Esophagus squamous epithelium (tissue), 4 donors: ENCODE measurements around the gene LRP1.

Experiments
- POLR2A ChIP-seq, 4 donors: fragments of 450-650 bp; IDR thresholded peaks; one replicate each; pipeline ENCODE4 v1.6.1; 2017; ENCODE audit warnings: antibody characterized with exemption in 4 of 4, mild to moderate bottlenecking in 4 of 4, moderate library complexity in 3 of 4
- TF ChIP-seq, protein P1 (sequence below), 6 experiments: fragments of 450-650 bp in 4 of 6; fragments of 200-600 bp in 2 of 6; sonication (generic) in 2 of 6; IDR thresholded peaks; one replicate each; pipeline ENCODE4 v1.5.1; 2016 to 2019; ENCODE audit warnings: antibody characterized with exemption in 6 of 6, mild to moderate bottlenecking in 4 of 6, moderate library complexity in 4 of 6

DNA sequence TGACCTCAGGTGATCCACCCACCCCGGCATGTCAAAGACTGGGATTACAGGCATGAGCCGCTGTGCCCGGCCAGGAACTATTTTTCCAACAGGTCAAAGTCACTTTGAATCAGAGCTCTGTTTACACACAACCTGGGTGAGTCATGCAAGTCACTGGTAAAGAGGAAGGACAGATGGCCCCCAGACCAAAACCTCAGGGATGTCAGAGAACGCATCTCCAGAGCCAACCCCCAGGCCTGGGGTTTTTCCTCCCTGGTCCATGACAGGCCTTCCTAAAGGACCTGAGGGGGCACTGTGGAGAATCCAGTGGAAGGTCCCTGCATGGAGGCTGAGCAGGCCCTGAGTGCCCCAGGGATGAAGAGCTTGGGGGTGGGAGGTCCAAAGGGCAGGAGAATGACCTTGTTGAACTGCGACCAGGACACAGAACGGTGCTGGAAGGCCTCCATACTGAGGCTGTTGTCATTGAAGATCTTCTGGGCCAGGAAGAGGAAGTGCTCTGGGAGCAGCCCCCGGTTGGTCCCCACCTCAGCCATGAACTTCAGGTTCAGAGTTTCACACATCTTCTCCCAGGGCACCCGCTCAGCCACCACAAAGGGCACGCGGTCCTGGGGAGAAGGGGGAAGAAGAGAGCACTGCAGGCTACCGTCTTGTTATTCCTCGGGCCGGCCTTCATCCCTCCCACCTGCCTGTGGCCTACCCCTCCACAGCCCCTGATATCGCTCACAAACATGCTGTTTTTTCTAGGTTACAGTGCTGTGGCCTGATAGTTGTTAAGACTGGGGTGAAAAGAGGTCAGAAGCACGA lies 26.2 kb upstream of the LRP1 start:
- TF ChIP-seq, protein P1, sequence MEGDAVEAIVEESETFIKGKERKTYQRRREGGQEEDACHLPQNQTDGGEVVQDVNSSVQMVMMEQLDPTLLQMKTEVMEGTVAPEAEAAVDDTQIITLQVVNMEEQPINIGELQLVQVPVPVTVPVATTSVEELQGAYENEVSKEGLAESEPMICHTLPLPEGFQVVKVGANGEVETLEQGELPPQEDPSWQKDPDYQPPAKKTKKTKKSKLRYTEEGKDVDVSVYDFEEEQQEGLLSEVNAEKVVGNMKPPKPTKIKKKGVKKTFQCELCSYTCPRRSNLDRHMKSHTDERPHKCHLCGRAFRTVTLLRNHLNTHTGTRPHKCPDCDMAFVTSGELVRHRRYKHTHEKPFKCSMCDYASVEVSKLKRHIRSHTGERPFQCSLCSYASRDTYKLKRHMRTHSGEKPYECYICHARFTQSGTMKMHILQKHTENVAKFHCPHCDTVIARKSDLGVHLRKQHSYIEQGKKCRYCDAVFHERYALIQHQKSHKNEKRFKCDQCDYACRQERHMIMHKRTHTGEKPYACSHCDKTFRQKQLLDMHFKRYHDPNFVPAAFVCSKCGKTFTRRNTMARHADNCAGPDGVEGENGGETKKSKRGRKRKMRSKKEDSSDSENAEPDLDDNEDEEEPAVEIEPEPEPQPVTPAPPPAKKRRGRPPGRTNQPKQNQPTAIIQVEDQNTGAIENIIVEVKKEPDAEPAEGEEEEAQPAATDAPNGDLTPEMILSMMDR (IDR thresholded peaks at IDR 0.05) = no peak
- TF ChIP-seq POLR2A (IDR thresholded peaks at IDR 0.05) = no peak
